HG02870 (cell line): Measurements from ENCODE around the gene STEAP1B.
"Not testable (repeated sequence)": the region's sequence is repeated elsewhere in the genome, so short reads cannot be mapped to it uniquely, and the experiment has no call there.

Source experiments
- ATAC-seq: cut with Tn5 transposase; IDR thresholded peaks from one replicate; pipeline ENCODE4 v1.9.1; 2021; ENCODE audit warnings: mild to moderate bottlenecking, moderate library complexity; ENCODE audit not compliant: unreplicated experiment

The STEAP1B gene

DNA sequence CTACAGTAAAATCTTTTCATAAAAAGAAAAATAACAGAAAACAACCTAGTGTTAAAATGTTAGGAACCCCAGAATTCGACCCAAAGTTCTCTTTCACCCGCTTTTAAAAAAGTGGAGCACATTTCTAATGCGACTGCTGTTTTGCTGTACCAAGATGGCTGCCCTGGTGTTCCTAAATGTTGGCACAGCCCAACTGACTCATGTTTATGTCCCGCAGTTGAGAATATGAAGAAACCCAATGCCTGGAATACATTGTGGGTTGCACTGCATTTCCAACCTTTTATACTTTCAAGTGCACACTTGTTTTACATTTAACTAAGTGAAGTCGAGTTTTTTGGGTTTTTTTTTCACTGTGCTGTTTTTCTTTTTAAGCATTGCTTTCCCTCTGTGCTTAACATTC lies 944 bp downstream of the STEAP1B start:
- ATAC-seq, result no peak

- ATAC-seq, result not testable (repeated sequence)
Measured at GRCh38 chr7:22496912-22497311, 3.1 kb downstream of the STEAP1B start.

DNA sequence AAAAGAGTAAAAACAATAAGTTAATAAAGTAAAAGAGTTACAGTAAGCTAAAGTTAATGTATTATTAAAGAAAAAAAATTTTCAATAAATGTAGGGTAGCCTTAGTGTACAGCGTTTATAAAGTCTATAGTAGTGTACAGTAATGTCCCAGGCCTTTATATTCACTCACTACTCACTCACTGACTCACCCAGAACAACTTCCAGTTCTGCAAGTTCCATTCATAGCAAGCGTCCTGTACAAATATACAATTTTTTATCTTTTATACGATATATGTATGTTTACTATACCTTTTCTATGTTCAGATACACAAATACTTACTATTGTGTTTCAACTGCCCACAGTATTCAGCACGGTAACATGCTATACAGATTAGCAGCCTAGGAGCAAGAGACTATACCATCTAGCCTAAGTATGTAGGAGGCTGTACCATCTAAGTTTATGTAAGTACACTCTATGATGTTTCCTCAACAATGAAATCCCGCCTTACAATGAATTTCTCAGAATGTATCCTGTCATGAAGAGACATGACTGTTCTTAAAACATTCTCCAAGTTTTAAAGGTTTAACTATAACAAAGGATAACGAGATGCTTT lies 3.6 kb downstream of the STEAP1B start:
- ATAC-seq, result not testable (repeated sequence)

DNA sequence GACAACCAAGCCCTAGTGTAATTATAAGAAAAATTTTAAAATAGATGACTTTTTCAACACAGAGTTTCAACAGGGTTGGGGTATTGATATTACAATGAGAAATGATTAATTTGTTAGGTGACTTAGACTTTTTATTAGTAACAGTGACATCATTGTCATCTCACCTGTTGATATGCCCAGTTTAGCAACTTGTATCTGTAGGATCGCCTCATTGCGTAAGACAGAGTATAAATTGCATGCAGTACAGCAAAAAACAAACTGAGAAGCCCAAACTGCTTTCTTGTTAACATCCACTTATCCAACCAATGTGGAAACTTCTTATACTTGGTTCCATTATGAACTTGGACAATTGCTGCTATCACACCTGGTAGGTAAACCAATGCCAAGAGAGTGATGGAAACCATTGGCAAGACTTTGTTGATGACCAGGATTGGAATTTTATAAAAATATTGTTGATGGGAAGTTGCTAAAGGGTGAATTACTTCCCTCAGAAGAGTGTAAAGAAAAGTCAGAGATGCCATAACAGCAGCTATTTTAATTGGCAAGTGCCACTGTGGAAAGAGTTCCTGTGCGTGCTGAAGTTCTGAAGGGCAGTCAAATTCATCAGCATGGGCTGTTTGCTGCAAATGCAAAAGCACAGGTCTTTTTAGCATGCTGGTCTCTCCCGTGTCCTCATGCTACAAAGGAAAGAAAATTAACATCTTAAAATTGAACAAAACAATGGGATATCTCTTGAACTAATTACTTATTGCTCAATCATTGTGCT lies 6.6 kb downstream of the STEAP1B start:
- ATAC-seq, result not testable (repeated sequence)

DNA sequence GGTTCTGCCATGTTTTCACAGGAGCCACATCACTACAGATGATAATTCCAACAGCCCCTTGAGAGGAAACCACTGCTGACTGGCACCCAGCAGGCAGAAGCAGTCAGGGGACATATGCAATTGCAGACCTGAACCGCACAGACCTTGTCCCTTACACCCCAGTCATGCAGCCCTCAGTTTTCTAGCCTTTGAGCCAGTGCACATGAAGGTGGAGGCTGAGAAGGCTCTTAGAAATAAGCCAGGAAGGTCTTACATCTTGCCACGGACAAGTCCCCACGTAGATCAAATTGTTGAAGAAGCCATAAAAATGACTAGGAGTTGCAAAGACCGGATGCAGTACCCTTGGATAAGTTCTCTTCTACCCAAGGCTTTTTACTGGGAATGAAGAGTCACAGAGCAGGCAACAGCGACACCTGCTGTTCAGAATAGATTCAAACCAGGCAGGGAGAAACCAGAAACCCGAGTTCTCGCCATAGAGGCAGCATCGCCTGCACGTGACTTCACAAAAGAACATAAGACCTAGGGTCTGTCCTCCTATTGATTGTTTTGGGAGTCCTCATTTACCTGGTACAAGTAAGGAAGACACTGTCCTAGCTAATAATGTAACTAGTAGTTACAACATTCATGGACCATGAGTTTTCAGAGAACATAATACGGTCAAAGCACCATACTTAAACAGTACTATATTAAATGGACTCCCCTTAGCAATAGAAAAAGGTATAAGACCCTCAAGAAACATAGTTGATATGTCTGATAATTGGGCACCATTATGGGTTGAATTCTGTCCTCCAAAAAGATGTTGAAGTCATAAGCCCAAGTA lies 11.1 kb downstream of the STEAP1B start:
- no peak for ATAC-seq

- ATAC-seq, result no peak
Measured at GRCh38 chr7:22487978-22488642, 11.9 kb downstream of the STEAP1B start.

DNA sequence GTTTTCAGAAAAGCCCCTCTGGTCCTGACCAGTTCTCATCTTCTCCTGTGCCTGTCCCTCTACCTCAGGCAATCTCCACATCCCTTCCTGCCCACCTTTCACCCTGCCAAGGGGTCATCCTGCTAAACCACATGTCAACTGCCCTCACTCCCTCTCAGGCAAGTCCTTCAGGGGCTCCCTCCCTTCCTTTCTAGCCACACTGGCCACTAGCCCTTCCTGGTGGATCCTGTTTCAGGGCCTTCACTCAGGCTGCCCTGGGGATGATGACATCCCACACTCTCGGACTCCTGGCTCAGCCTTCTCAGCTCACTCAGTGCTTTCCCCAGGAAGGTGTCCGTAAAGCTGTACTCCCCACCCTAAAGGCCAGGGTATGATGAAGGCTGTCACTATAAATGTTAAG lies 13.4 kb downstream of the STEAP1B start:
- no peak for ATAC-seq

DNA sequence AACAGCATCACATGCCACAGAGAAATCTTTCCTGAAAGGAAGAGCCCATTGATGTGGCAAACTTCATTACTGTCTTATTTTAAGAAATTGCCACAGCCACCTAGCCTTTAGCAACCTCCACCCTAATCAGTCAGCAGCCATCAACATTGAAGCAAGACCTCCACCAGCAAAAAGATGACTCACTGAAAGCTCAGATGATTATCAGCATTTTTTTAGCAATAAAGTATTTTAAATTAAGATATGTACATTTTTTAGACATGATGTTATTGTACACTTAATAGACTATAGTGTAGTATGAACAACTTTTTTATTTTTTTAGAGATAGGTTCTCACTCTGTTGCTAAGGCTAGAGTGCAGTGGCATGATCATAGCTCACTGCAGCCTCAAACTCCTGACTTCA lies 14.8 kb downstream of the STEAP1B start:
- no peak for ATAC-seq

DNA sequence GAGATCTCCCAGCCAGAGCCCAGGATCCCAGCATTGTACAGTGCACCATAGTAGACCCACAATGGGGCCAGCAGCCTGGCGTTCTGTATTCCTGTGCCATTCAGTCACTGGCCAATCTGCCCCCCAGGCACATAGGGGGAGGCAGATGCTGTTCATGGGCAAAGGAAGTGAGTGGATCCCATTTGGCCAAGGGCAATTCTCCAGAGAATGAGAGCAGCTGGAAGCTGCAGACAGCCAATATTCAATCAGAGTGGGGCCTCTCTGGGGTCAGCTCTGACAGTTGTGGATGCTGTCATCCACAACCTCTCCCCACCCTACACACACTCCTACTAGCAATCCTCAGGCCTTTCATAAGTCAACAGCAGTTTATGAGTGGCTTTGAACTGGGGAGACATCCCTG lies 17.5 kb downstream of the STEAP1B start:
- no peak for ATAC-seq

GRCh38 chr7:22481726-22482125 lies 18.3 kb downstream of the STEAP1B start:
- peak; percentile 80 for ATAC-seq

DNA sequence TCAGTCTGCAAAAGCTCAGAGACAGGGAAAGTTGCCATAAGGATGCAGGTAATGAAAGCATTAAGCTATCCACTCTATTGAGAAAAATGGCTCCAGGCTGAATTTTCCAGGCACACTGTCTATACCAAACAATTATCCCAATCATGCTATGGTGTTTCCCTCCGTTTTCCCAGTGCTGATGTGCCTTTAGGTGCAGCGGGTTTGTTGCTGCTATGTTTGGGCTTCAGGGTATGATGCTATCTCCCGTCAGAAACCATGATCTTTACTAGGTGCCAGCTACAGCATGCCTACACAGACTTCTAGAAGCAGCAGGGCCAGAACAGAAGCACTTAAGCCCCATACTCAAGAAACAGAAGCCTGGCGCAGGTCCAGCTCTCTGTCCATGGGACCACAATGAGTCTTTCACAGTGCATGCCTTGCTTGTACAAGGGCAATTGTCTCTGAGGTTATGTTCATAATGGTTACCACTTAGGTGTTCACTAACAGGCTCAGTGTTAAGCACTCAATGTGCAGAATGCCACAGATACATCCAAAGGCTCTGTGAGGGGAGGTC lies 19.4 kb downstream of the STEAP1B start:
- ATAC-seq, result no peak

- ATAC-seq, result no peak
Measured at GRCh38 chr7:22477876-22478450, 22.0 kb downstream of the STEAP1B start.

GRCh38 chr7:22477262-22477661 lies 22.7 kb downstream of the STEAP1B start:
- no peak for ATAC-seq

DNA sequence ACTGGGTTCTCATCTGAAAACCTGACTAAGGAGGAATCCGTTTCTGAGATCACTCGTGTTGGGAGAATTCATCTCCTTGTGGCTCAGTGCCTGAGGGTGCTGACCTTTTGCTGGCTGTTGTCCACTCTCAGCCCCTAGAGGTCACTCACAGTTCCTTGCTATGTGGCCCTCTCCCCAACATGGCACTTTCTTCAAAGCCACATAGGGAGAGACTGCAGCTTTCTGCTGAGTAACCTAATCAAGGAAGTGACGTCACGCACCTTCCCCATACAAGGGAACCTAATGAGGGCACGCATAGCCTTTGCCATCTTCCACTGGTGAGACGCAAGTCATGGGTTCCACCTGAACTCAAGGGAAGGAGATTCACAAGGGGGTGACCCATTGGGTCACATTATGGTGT lies 23.2 kb downstream of the STEAP1B start:
- ATAC-seq, result no peak

GRCh38 chr7:22474645-22475044 lies 25.3 kb downstream of the STEAP1B start:
- ATAC-seq, result no peak

- no peak for ATAC-seq
Measured at GRCh38 chr7:22470981-22471380, 29.0 kb downstream of the STEAP1B start.

- ATAC-seq, result no peak
Measured at GRCh38 chr7:22469371-22470143, 30.4 kb downstream of the STEAP1B start.

GRCh38 chr7:22468609-22469008 lies 31.4 kb downstream of the STEAP1B start:
- ATAC-seq, result no peak

- no peak for ATAC-seq
Measured at GRCh38 chr7:22464299-22464698, 35.7 kb downstream of the STEAP1B start.
